Measurements from ENCODE around the gene HAP1. TPM values are rescaled to one million over a fixed set of nuclear protein-coding genes. Genes with fewer than 3 reads are reported as not detected.

Gene HAP1
- polyA plus RNA-seq, 1 of the 3 experiments (the other 2 are of a cell fraction), result 0.18 TPM

- DNase-seq, result no peak
- no peak overlapping the region for H3K4me2 ChIP-seq
- H3K9ac ChIP-seq, result no peak overlapping the region
- no peak overlapping the region for H2AFZ ChIP-seq (ENCODE audit: low read depth)
- TF ChIP-seq MAX (IDR thresholded peaks at IDR 0.05; ENCODE audit: low read depth) (no peak), GABPA (IDR thresholded peaks at IDR 0.05; ENCODE audit: low read depth) (no peak), TAF1 (IDR thresholded peaks at IDR 0.05; ENCODE audit: borderline replicate concordance, low read depth, low read length) (no peak), YY1 (IDR thresholded peaks at IDR 0.05; ENCODE audit: low read depth) (no peak), NFIC (IDR thresholded peaks at IDR 0.05; ENCODE audit: borderline replicate concordance) (no peak)
- peaks cover 21% of the 10 kb centered on the region for H3F3A ChIP-seq (replicated peaks; ENCODE audit: insufficient read depth)
- no peaks in the 10 kb centered on the region for H3K79me2 ChIP-seq (ENCODE audit: insufficient read depth)
- H3K4me1 ChIP-seq (ENCODE audit: control insufficient read depth in 1 of 2, insufficient read depth in 2 of 2, low read depth in 1 of 2, low read length in 1 of 2), result peaks cover 12 to 31% of the 10 kb centered on the region in 2 experiments
- POLR2A ChIA-PET, result no interaction called here
- H3K27ac ChIP-seq (ENCODE audit: low read depth in 2 of 2, low read length in 1 of 2), result no peak overlapping the region; a peak in 1 of 4 replicates
- no peak overlapping the region for H3K4me3 ChIP-seq (ENCODE audit: low read depth in 2 of 2, low read length in 1 of 2)
- H3K9me3 ChIP-seq, result no peaks in the 10 kb centered on the region
- peaks cover 6% of the 10 kb centered on the region; the same call in 1 of the 2 replicates for H4K20me1 ChIP-seq (ENCODE audit: insufficient read depth)
- CTCF ChIA-PET, result interaction anchor here (1.3 to 5.0 kb wide), 3 partner anchors 10 to 80 kb away, joined by 4 to 35 read pairs (median 23); partner anchors contain the start of gene JUP
- 76% methylated on average over 9 of the region's 12 CpGs for WGBS (ENCODE audit: low lambda C conversion rate)
- no peaks in the 10 kb centered on the region for H3K9me2 ChIP-seq
- H3K36me3 ChIP-seq (replicated peaks in 1 of 2; ENCODE audit: control insufficient read depth in 1 of 2, insufficient read depth in 2 of 2, low read length in 1 of 2), result no peaks in the 10 kb centered on the region
- no peaks in the 10 kb centered on the region for H3K27me3 ChIP-seq (ENCODE audit: insufficient read depth)
These were observed 41.2 kb upstream of the HAP1 start for GRCh38 chr17:41775394-41776226.

- CTCF ChIA-PET, result interaction anchor here (0.7 to 5.0 kb wide), 6 partner anchors 12 to 78 kb away, joined by 4 to 35 read pairs (median 6); partner anchors contain the start of gene JUP
- no peak overlapping the region for H2AFZ ChIP-seq (ENCODE audit: low read depth)
- H3F3A ChIP-seq (replicated peaks; ENCODE audit: insufficient read depth), result peaks cover 21% of the 10 kb centered on the region
- no peaks in the 10 kb centered on the region for H3K79me2 ChIP-seq (ENCODE audit: insufficient read depth)
- no peaks in the 10 kb centered on the region for H3K36me3 ChIP-seq (replicated peaks in 1 of 2; ENCODE audit: control insufficient read depth in 1 of 2, insufficient read depth in 2 of 2, low read length in 1 of 2)
- no peak overlapping the region for H3K4me3 ChIP-seq (ENCODE audit: low read depth in 2 of 2, low read length in 1 of 2)
- H4K20me1 ChIP-seq (ENCODE audit: insufficient read depth), result peaks cover 6% of the 10 kb centered on the region; the same call in 1 of the 2 replicates
- H3K4me2 ChIP-seq, result no peak overlapping the region
- peak overlapping the region in 1 of 2 experiments; percentile 53; a peak in 1 of 4 replicates for H3K27ac ChIP-seq (ENCODE audit: low read depth in 2 of 2, low read length in 1 of 2)
- no peak for DNase-seq
- H3K27me3 ChIP-seq (ENCODE audit: insufficient read depth), result no peaks in the 10 kb centered on the region
- POLR2A ChIA-PET, result interaction anchor here (2.2 kb wide), 1 partner anchor 12 kb away, joined by 10 read pairs; the partner anchor contains the start of gene JUP
- H3K4me1 ChIP-seq (ENCODE audit: control insufficient read depth in 1 of 2, insufficient read depth in 2 of 2, low read depth in 1 of 2, low read length in 1 of 2), result peaks cover 12 to 36% of the 10 kb centered on the region in 2 experiments
- H3K9me2 ChIP-seq, result no peaks in the 10 kb centered on the region
- TF ChIP-seq YY1 (IDR thresholded peaks at IDR 0.05; ENCODE audit: low read depth) (no peak), RAD21 (IDR thresholded peaks at IDR 0.05; ENCODE audit: low read length) (0 out of 2 replicates have a peak, but pooled peaks have one; percentile 7)
- 67% methylated on average over 5 of the region's 8 CpGs for WGBS (ENCODE audit: low lambda C conversion rate)
- no peaks in the 10 kb centered on the region for H3K9me3 ChIP-seq
- H3K9ac ChIP-seq, result no peak overlapping the region
These were observed 39.3 kb upstream of the HAP1 start for GRCh38 chr17:41773731-41774193.

- Histone ChIP-seq H3K9me2 (no peaks in the 10 kb centered on the region), H3K9ac (no peak overlapping the region), H3K79me2 (ENCODE audit: insufficient read depth) (no peaks in the 10 kb centered on the region), H3K27ac (ENCODE audit: low read depth in 2 of 2, low read length in 1 of 2) (peak overlapping the region in 1 of 2 experiments; percentile 56; a peak in 1 of 4 replicates), H3K27me3 (ENCODE audit: insufficient read depth) (no peaks in the 10 kb centered on the region), H2AFZ (ENCODE audit: low read depth) (no peak overlapping the region), H3K4me1 (ENCODE audit: control insufficient read depth in 1 of 2, insufficient read depth in 2 of 2, low read depth in 1 of 2, low read length in 1 of 2) (peaks cover 12 to 36% of the 10 kb centered on the region in 2 experiments), H3K4me2 (no peak overlapping the region), H3F3A (replicated peaks; ENCODE audit: insufficient read depth) (peaks cover 20% of the 10 kb centered on the region), H4K20me1 (ENCODE audit: insufficient read depth) (peaks cover 6% of the 10 kb centered on the region; the same call in 1 of the 2 replicates), H3K4me3 (ENCODE audit: low read depth in 2 of 2, low read length in 1 of 2) (no peak overlapping the region), H3K36me3 (replicated peaks in 1 of 2; ENCODE audit: control insufficient read depth in 1 of 2, insufficient read depth in 2 of 2, low read length in 1 of 2) (no peaks in the 10 kb centered on the region), H3K9me3 (no peaks in the 10 kb centered on the region)
- TF ChIP-seq TCF12 (IDR thresholded peaks at IDR 0.05) (peak; percentile 54; the same call in 1 of the 2 replicates), MXI1 (IDR thresholded peaks at IDR 0.05; ENCODE audit: low read depth, low read length) (no peak), ELF1 (IDR thresholded peaks at IDR 0.05) (peak; percentile 42; the same call in 1 of the 2 replicates), FOSL2 (IDR thresholded peaks at IDR 0.05; ENCODE audit: borderline replicate concordance, low read depth) (peak; percentile 37; the same call in 1 of the 2 replicates)
- WGBS (ENCODE audit: low lambda C conversion rate), result 5% methylated on average over 4 of the region's 12 CpGs
- peak; percentile 71 for DNase-seq
- ChIA-PET POLR2A (interaction anchor here (2.2 kb wide), 1 partner anchor 13 kb away, joined by 10 read pairs; the partner anchor contains the start of gene JUP), CTCF (interaction anchor here (0.6 to 5.0 kb wide), 5 partner anchors 13 to 111 kb away, joined by 3 to 35 read pairs (median 9); partner anchors contain the start of gene JUP)
These were observed 38.7 kb upstream of the HAP1 start for GRCh38 chr17:41773190-41773588.

Measured in SK-N-SH (cell line).